WTC11 (cell line): Measurements from ENCODE around the gene MRPL27. TPM values are rescaled to one million over a fixed set of nuclear protein-coding genes. Genes with fewer than 3 reads are reported as not detected.

Experiments used
- ATAC-seq: fragments of 200-7000 bp; cut with Tn5 transposase; 2 replicates; pipeline ENCODE4 v1.10.0; 2021; ENCODE audit warnings: mild to moderate bottlenecking, moderate library complexity
- CTCF ChIA-PET: fragments of 300-600 bp; sonication (Branson Sonifier 250); formaldehyde crosslinking; loops from one replicate; lab custom pipeline; 2021; ENCODE audit warnings: antibody characterized with exemption; lab: Charles Lee
- POLR2A ChIA-PET: fragments of 350-600 bp; sonication (Branson Sonifier 250); formaldehyde crosslinking; loops from one replicate; lab custom pipeline; 2021; ENCODE audit warnings: antibody characterized with exemption; lab: Charles Lee
- DNase-seq: peaks from one replicate; pipeline ENCODE4 v3.0.0; 2021; ENCODE audit warnings: low spot score
- H3K27ac Mint-ChIP-seq: 2 replicates; pipeline ENCODE4 v1.8.0; 2021; ENCODE audit warnings: mixed read lengths
- H3K27me3 Mint-ChIP-seq: 2 replicates; pipeline ENCODE4 v1.8.0; 2021; ENCODE audit warnings: low read depth, mild to moderate bottlenecking, moderate library complexity, mixed read lengths
- H3K36me3 Mint-ChIP-seq: 2 replicates; pipeline ENCODE4 v1.8.0; 2021; ENCODE audit warnings: mixed read lengths
- H3K4me1 Mint-ChIP-seq: 2 replicates; pipeline ENCODE4 v1.8.0; 2022; ENCODE audit warnings: mixed read lengths
- H3K4me3 Mint-ChIP-seq: 2 replicates; pipeline ENCODE4 v1.8.0; 2021; ENCODE audit warnings: mild to moderate bottlenecking, moderate library complexity, mixed read lengths
- H3K9me3 Mint-ChIP-seq: 2 replicates; pipeline ENCODE4 v1.8.0; 2021; ENCODE audit warnings: mixed read lengths
- ARID4B ChIP-seq: sonication (generic); formaldehyde crosslinking; IDR thresholded peaks from 2 replicates; pipeline ENCODE4 v1.8.0; 2023; ENCODE audit warnings: missing genetic modification reagents, mild to moderate bottlenecking, borderline replicate concordance
- CREB1 ChIP-seq: sonication (generic); formaldehyde crosslinking; IDR thresholded peaks from 2 replicates; pipeline ENCODE4 v1.8.0; 2023; ENCODE audit warnings: mild to moderate bottlenecking, missing genetic modification reagents
- CTCF ChIP-seq: fragments of 200-600 bp; IDR thresholded peaks from 2 replicates; pipeline ENCODE4 v1.8.0; 2022; ENCODE audit warnings: antibody characterized with exemption
- HMGXB4 ChIP-seq: sonication (generic); formaldehyde crosslinking; IDR thresholded peaks from 2 replicates; pipeline ENCODE4 v1.8.1; 2023; ENCODE audit warnings: mild to moderate bottlenecking, moderate library complexity, missing genetic modification reagents
- IRF2 ChIP-seq: sonication (generic); formaldehyde crosslinking; IDR thresholded peaks from 2 replicates; pipeline ENCODE4 v1.8.0; 2022; ENCODE audit warnings: low read depth, missing genetic modification reagents, borderline replicate concordance
- NFATC4 ChIP-seq: fragments of 250-450 bp; sonication (Bioruptor Pico); IDR thresholded peaks from 2 replicates; pipeline ENCODE4 v1.9.0; 2021; ENCODE audit warnings: mild to moderate bottlenecking
- NR3C1 ChIP-seq: sonication (generic); formaldehyde crosslinking; conservative IDR thresholded peaks from 2 replicates; pipeline ENCODE4 v1.8.1; 2023; ENCODE audit warnings: low read depth, mild to moderate bottlenecking, missing genetic modification reagents
- PRRX2 ChIP-seq: fragments of 250-450 bp; sonication (Bioruptor Pico); IDR thresholded peaks from 2 replicates; pipeline ENCODE4 v1.8.0; 2021; ENCODE audit warnings: mild to moderate bottlenecking
- RELA ChIP-seq: sonication (generic); formaldehyde crosslinking; IDR thresholded peaks from 2 replicates; pipeline ENCODE4 v1.8.1; 2022; ENCODE audit warnings: missing genetic modification reagents, mild to moderate bottlenecking, borderline replicate concordance
- RORB ChIP-seq: fragments of 250-450 bp; sonication (Bioruptor Pico); IDR thresholded peaks from 2 replicates; pipeline ENCODE4 v1.9.0; 2021; ENCODE audit warnings: mild to moderate bottlenecking
- STAT6 ChIP-seq: sonication (generic); formaldehyde crosslinking; conservative IDR thresholded peaks from 2 replicates; pipeline ENCODE4 v1.8.1; 2023; ENCODE audit warnings: mild to moderate bottlenecking, low read depth, missing genetic modification reagents, moderate library complexity
- ZNF121 ChIP-seq: sonication (generic); formaldehyde crosslinking; IDR thresholded peaks from 2 replicates; pipeline ENCODE4 v1.8.0; 2023; ENCODE audit warnings: missing genetic modification reagents
- ZNF138 ChIP-seq: sonication (generic); formaldehyde crosslinking; conservative IDR thresholded peaks from 2 replicates; pipeline ENCODE4 v1.8.1; 2022; ENCODE audit warnings: mild to moderate bottlenecking, moderate library complexity, missing genetic modification reagents
- ZNF219 ChIP-seq: sonication (generic); formaldehyde crosslinking; IDR thresholded peaks from 2 replicates; pipeline ENCODE4 v1.8.0; 2023; ENCODE audit warnings: missing genetic modification reagents, mild to moderate bottlenecking, borderline replicate concordance
- total RNA-seq: library from RNA; stranded (reverse); gene quantifications from 3 replicates; pipeline ENCODE4 v1.2.3, GENCODE V29; 2021
- TF ChIP-seq, protein P1 (sequence below): sonication (generic); formaldehyde crosslinking; IDR thresholded peaks from 2 replicates; pipeline ENCODE4 v1.8.1; 2022; ENCODE audit warnings: low read depth, mild to moderate bottlenecking, moderate library complexity, missing genetic modification reagents, borderline replicate concordance
- TF ChIP-seq, protein P2 (sequence below): fragments of 250-450 bp; sonication (Bioruptor Pico); IDR thresholded peaks from 2 replicates; pipeline ENCODE4 v2.1.2; 2022; ENCODE audit warnings: mild to moderate bottlenecking, moderate library complexity
- TF ChIP-seq, protein P3 (sequence below): fragments of 250-450 bp; sonication (Bioruptor Pico); IDR thresholded peaks from 2 replicates; pipeline ENCODE4 v1.8.0; 2021; ENCODE audit warnings: mild to moderate bottlenecking

Gene MRPL27
- total RNA-seq, 1 experiment from 2014 or later, result 80.5 TPM

- TF ChIP-seq CTCF (no peak), RELA (CRISPR knock-in tag) (no peak), ZNF219 (no peak)
- TF ChIP-seq, protein P1, sequence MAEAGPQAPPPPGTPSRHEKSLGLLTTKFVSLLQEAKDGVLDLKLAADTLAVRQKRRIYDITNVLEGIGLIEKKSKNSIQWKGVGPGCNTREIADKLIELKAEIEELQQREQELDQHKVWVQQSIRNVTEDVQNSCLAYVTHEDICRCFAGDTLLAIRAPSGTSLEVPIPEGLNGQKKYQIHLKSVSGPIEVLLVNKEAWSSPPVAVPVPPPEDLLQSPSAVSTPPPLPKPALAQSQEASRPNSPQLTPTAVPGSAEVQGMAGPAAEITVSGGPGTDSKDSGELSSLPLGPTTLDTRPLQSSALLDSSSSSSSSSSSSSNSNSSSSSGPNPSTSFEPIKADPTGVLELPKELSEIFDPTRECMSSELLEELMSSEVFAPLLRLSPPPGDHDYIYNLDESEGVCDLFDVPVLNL (CRISPR knock-in tag), result no peak
- TF ChIP-seq, all 79 proteins: peak for 0
Measured at GRCh38 chr17:50332196-50332595, 40.8 kb downstream of the MRPL27 start (continued).

DNA sequence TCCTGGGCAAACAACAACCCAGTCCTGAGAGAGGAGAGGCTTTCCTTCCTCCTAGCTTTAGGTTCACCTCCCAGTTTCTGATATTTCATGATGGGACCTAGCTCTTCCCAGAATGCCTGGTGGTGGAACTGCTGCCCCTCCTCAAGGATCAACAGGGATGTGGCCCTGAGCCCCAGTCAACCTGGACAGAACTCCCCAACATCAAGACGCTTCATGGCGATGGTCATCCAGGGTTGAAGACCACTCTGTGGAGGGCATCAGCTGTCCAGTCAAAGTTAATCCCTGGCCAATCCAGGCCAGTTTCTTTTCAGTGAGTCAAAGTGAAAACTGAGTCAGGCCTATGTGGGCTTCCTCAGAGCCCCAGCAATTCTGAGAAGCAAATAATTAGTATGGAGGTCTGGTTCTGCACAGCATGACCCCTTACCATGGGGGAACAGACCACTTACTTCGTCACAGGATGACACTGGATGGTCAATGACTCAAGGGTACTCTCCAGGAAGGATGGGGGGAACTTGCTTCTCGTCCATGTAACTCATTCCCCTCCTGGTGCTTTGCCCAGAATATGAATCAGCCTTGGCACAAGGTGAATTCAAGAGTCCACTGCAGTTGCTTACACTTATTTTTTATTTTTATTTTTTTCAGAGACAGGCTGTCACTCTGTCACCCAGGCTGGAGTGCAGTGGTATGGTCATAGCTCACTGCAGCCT lies 41.7 kb downstream of the MRPL27 start:
- TF ChIP-seq, protein P2, sequence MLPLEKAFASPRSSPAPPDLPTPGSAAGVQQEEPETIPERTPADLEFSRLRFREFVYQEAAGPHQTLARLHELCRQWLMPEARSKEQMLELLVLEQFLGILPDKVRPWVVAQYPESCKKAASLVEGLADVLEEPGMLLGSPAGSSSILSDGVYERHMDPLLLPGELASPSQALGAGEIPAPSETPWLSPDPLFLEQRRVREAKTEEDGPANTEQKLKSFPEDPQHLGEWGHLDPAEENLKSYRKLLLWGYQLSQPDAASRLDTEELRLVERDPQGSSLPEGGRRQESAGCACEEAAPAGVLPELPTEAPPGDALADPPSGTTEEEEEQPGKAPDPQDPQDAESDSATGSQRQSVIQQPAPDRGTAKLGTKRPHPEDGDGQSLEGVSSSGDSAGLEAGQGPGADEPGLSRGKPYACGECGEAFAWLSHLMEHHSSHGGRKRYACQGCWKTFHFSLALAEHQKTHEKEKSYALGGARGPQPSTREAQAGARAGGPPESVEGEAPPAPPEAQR (CRISPR knock-in tag), result no peak
- no peak for TF ChIP-seq NR3C1 (CRISPR knock-in tag)
- no peak for TF ChIP-seq RORB (CRISPR knock-in tag)
- TF ChIP-seq PRRX2 (CRISPR knock-in tag), result no peak
- TF ChIP-seq HMGXB4 (CRISPR knock-in tag), result no peak
- TF ChIP-seq, protein P3, sequence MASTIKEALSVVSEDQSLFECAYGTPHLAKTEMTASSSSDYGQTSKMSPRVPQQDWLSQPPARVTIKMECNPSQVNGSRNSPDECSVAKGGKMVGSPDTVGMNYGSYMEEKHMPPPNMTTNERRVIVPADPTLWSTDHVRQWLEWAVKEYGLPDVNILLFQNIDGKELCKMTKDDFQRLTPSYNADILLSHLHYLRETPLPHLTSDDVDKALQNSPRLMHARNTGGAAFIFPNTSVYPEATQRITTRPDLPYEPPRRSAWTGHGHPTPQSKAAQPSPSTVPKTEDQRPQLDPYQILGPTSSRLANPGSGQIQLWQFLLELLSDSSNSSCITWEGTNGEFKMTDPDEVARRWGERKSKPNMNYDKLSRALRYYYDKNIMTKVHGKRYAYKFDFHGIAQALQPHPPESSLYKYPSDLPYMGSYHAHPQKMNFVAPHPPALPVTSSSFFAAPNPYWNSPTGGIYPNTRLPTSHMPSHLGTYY, result no peak
- TF ChIP-seq IRF2 (CRISPR knock-in tag), result no peak
- no peak for TF ChIP-seq NFATC4 (CRISPR knock-in tag)
- TF ChIP-seq, all 79 proteins: peak for 0
- Mint-ChIP-seq H3K27ac (no peak overlapping the region), H3K9me3 (no peaks in the 10 kb centered on the region), H3K4me3 (no peak overlapping the region), H3K27me3 (no peaks in the 10 kb centered on the region), H3K4me1 (peaks cover 17% of the 10 kb centered on the region), H3K36me3 (no peaks in the 10 kb centered on the region)
- ChIA-PET CTCF (interaction anchor here (0.7 to 2.1 kb wide), 4 partner anchors 16 to 251 kb away, joined by 3 to 10 read pairs (median 4); no protein-coding TSS in a partner anchor), POLR2A (no interaction called here)
- DNase-seq (no peak), ATAC-seq (no peak)

DNA sequence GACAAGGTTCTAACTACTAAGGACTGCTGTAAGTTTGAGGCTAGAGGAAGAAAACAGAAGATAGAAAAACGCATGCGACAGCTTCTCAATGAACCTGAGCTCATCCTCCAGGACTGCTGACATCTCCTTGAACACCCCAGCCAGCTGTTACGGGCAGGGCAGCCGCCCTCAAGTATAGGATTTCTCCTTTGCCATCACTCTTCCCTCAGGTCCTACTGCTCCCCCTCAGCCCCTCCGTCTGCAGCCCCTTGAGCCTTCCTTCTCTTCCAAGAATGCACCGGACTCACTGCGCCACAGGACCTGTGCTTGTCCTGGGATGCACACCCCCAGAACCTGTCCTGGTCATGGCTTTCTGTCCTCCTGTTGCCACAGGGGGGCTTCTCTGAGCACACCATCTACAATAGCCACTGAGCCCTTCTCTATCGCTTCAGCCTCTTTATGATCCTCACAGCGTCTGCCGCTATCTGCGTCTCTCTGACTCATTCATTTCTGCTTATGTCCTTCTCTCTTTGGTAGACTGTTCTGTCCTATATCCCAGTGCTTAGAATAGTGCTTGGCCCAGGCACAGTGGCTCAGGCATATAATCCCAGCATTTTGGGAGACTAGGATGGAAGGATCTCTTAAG lies 42.7 kb downstream of the MRPL27 start:
- H3K4me1 Mint-ChIP-seq, result peaks cover 17% of the 10 kb centered on the region
- no peaks in the 10 kb centered on the region for H3K36me3 Mint-ChIP-seq
- no peak for DNase-seq
- no peak overlapping the region for H3K27ac Mint-ChIP-seq
- no peaks in the 10 kb centered on the region for H3K27me3 Mint-ChIP-seq
- no peak overlapping the region for H3K4me3 Mint-ChIP-seq
- POLR2A ChIA-PET, result no interaction called here
- no peaks in the 10 kb centered on the region for H3K9me3 Mint-ChIP-seq
- ATAC-seq, result no peak
- CTCF ChIA-PET, result interaction anchor here (1.4 to 2.1 kb wide), 4 partner anchors 130 to 251 kb away, joined by 3 to 10 read pairs (median 4); no protein-coding TSS in a partner anchor
- TF ChIP-seq ZNF138 (no peak), ARID4B (CRISPR knock-in tag) (no peak), STAT6 (CRISPR knock-in tag) (no peak), ZNF121 (CRISPR knock-in tag) (no peak), CREB1 (no peak)
